ENCODE measurements around the gene EPC2. TPM values are rescaled to one million over a fixed set of nuclear protein-coding genes. Genes with fewer than 3 reads are reported as not detected.

EPC2 gene
- total RNA-seq, 1 donor from 2014 or later = 52.1 TPM

GRCh38 chr2:148696985-148697384, 52.4 kb downstream of the EPC2 start:
- Mint-ChIP-seq H3K9me3 (peaks cover 18% of the 10 kb centered on the region), H3K4me3 (no peak overlapping the region), H3K4me1 (peaks cover 8% of the 10 kb centered on the region), H3K36me3 (ENCODE audit: low read depth) (peaks cover 80% of the 10 kb centered on the region), H3K27ac (no peak overlapping the region), H3K27me3 (no peaks in the 10 kb centered on the region)
- CTCF ChIA-PET = no interaction called here
- no peak for ATAC-seq (ENCODE audit: low read depth)
- POLR2A ChIA-PET = no interaction called here
- no peak for DNase-seq
- TF ChIP-seq, protein P1, sequence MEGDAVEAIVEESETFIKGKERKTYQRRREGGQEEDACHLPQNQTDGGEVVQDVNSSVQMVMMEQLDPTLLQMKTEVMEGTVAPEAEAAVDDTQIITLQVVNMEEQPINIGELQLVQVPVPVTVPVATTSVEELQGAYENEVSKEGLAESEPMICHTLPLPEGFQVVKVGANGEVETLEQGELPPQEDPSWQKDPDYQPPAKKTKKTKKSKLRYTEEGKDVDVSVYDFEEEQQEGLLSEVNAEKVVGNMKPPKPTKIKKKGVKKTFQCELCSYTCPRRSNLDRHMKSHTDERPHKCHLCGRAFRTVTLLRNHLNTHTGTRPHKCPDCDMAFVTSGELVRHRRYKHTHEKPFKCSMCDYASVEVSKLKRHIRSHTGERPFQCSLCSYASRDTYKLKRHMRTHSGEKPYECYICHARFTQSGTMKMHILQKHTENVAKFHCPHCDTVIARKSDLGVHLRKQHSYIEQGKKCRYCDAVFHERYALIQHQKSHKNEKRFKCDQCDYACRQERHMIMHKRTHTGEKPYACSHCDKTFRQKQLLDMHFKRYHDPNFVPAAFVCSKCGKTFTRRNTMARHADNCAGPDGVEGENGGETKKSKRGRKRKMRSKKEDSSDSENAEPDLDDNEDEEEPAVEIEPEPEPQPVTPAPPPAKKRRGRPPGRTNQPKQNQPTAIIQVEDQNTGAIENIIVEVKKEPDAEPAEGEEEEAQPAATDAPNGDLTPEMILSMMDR (IDR thresholded peaks at IDR 0.05) = no peak
- intact Hi-C loops (cut with micrococcal nuclease) = no loop called here

GRCh38 chr2:148699830-148700229, 55.3 kb downstream of the EPC2 start:
- H3K9me3 Mint-ChIP-seq = peaks cover 18% of the 10 kb centered on the region
- ATAC-seq (ENCODE audit: low read depth) (no peak), DNase-seq (no peak)
- intact Hi-C loops (cut with micrococcal nuclease) = no loop called here
- TF ChIP-seq, protein P1 (IDR thresholded peaks at IDR 0.05) = no peak
- ChIA-PET CTCF (no interaction called here), POLR2A (no interaction called here)
- H3K27ac Mint-ChIP-seq = no peak overlapping the region
- peaks cover 25% of the 10 kb centered on the region for H3K4me1 Mint-ChIP-seq
- peaks cover 80% of the 10 kb centered on the region for H3K36me3 Mint-ChIP-seq (ENCODE audit: low read depth)
- H3K4me3 Mint-ChIP-seq = no peak overlapping the region
- H3K27me3 Mint-ChIP-seq = no peaks in the 10 kb centered on the region

- POLR2A ChIA-PET = no interaction called here
Measured at GRCh38 chr2:148701039-148701438, 56.5 kb downstream of the EPC2 start.

GRCh38 chr2:148701877-148702276, 57.3 kb downstream of the EPC2 start:
- TF ChIP-seq, protein P1 (IDR thresholded peaks at IDR 0.05) = no peak
- Mint-ChIP-seq H3K27me3 (no peaks in the 10 kb centered on the region), H3K27ac (no peak overlapping the region), H3K4me3 (no peak overlapping the region), H3K4me1 (peaks cover 28% of the 10 kb centered on the region), H3K9me3 (peaks cover 18% of the 10 kb centered on the region), H3K36me3 (ENCODE audit: low read depth) (peaks cover 80% of the 10 kb centered on the region)
- no peak for DNase-seq
- ChIA-PET CTCF (no interaction called here), POLR2A (no interaction called here)
- intact Hi-C loops (cut with micrococcal nuclease) = no loop called here
- ATAC-seq (ENCODE audit: low read depth) = no peak

More at GRCh38 chr2:148701039-148701438, 56.5 kb downstream of the EPC2 start:
- H3K9me3 Mint-ChIP-seq = peaks cover 18% of the 10 kb centered on the region
- H3K4me3 Mint-ChIP-seq = no peak overlapping the region
- H3K27me3 Mint-ChIP-seq = no peaks in the 10 kb centered on the region
- no peak overlapping the region for H3K27ac Mint-ChIP-seq
- CTCF ChIA-PET = no interaction called here
- peaks cover 25% of the 10 kb centered on the region for H3K4me1 Mint-ChIP-seq
- intact Hi-C loops (cut with micrococcal nuclease) = no loop called here
- TF ChIP-seq, protein P1 (IDR thresholded peaks at IDR 0.05) = no peak
- H3K36me3 Mint-ChIP-seq (ENCODE audit: low read depth) = peaks cover 80% of the 10 kb centered on the region
- DNase-seq = no peak
- no peak for ATAC-seq (ENCODE audit: low read depth)

DNA sequence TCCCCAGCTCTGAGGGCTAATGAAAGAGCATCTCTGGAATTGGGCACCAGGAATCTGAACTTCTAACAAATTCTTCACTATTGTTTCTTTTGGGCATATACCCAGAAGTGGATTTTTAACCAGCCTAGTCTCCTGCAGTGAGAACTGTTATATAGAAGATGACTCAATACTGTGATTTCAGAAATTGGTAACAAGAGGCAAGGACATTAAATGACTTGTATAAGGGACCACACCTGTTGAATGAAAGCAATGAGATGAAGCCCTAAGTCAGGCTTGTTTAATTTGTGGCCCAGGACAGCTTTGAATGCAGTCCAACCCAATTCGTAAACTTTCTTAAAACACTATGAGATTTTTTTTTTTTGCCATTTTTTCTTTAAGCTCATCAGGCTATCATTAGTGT, 57.9 kb downstream of the EPC2 start:
- CTCF ChIA-PET = no interaction called here
- no peak for DNase-seq
- peaks cover 19% of the 10 kb centered on the region for H3K9me3 Mint-ChIP-seq
- no peaks in the 10 kb centered on the region for H3K27me3 Mint-ChIP-seq
- TF ChIP-seq, protein P1 (IDR thresholded peaks at IDR 0.05) = no peak
- POLR2A ChIA-PET = no interaction called here
- H3K27ac Mint-ChIP-seq = no peak overlapping the region
- peaks cover 78% of the 10 kb centered on the region for H3K36me3 Mint-ChIP-seq (ENCODE audit: low read depth)
- intact Hi-C loops (cut with micrococcal nuclease) = no loop called here
- no peak for ATAC-seq (ENCODE audit: low read depth)
- H3K4me1 Mint-ChIP-seq = peaks cover 33% of the 10 kb centered on the region
- H3K4me3 Mint-ChIP-seq = no peak overlapping the region

All from activated B cell treated with CpG ODN at 0.5 μM for 24 hours (primary cell).